ENCODE results near the gene TFCP2.

- TF ChIP-seq POLR2A (IDR thresholded peaks at IDR 0.05; ENCODE audit: low read depth, low read length): no peak
- no peak for TF ChIP-seq POLR2AphosphoS5 (IDR thresholded peaks at IDR 0.05; ENCODE audit: low read depth, low read length)
- no peak for TF ChIP-seq TAF1 (IDR thresholded peaks at IDR 0.05; ENCODE audit: borderline replicate concordance, low read depth, low read length)
Observed at GRCh38 chr12:51185171-51185717, 12.3 kb upstream of the TFCP2 start.
